ENCODE results near the gene NEK3.
"Not testable (repeated sequence)": the region's sequence is repeated elsewhere in the genome, so short reads cannot be mapped to it uniquely, and the experiment has no call there.

Gene NEK3

DNA sequence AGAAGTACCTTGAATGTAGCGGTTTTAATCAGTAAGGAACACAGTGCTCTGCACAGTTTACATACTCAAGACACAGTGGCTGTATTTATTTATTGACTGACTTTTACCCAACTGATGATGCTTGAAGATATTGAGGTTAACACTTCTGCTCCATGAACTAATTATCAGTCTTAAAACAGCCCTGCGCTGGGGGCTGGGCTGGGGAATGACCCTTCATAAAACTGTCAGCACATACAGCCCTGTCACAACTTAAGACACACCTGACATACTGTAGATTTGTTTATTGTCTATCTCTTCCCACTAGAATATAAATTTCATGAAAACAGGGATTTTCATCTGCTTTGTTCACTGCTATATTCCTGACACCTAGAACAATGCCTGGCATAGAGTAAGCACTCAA, 41.3 kb downstream of the NEK3 start:
- Histone ChIP-seq H3K27ac (ENCODE audit: low read length) (no peak overlapping the region), H3K9ac (ENCODE audit: low read length in 2 of 2) (no peak overlapping the region), H3K4me3 (ENCODE audit: low read length in 2 of 2) (no peak overlapping the region)

DNA sequence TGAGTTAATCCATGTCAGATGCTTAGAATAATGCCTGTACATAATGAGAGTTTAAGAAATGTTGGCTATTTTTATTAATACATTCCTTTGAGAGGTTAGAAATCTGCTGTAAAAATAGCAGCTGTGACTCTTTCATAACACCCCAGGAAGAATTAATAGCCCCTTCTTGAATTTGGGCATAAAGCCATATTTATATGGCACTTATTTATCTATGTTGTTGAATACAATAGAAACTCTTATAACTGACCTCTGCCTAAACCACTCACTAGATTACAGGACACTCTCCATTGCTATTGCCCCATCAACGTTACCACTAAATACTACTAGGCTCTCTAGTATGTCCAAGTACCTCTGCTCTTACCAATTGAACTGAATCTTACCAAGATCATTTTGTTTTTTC, 46.8 kb downstream of the NEK3 start:
- no peaks in the 10 kb centered on the region for H3K36me3 ChIP-seq (ENCODE audit: control insufficient read depth in 2 of 2, insufficient read depth in 2 of 2, low read length in 2 of 2)
- H3K9ac ChIP-seq (ENCODE audit: low read length in 2 of 2): no peak overlapping the region
- H3K27me3 ChIP-seq (ENCODE audit: control insufficient read depth in 1 of 2, insufficient read depth in 2 of 2, low read length in 2 of 2): no peaks in the 10 kb centered on the region
- no peaks in the 10 kb centered on the region for H3K4me1 ChIP-seq (ENCODE audit: control insufficient read depth, insufficient read depth, low read length)
- H3K4me3 ChIP-seq (ENCODE audit: low read length in 2 of 2): no peak overlapping the region
- H3K9me3 ChIP-seq (ENCODE audit: control insufficient read depth in 2 of 2, low read length in 2 of 2): no peaks in the 10 kb centered on the region
- H3K27ac ChIP-seq (ENCODE audit: low read length): no peak overlapping the region

More for the DNA sequence above, 41.3 kb downstream of the NEK3 start:
- no peaks in the 10 kb centered on the region for H3K9me3 ChIP-seq (ENCODE audit: control insufficient read depth in 2 of 2, low read length in 2 of 2)
- no peaks in the 10 kb centered on the region for H3K36me3 ChIP-seq (ENCODE audit: control insufficient read depth in 2 of 2, insufficient read depth in 2 of 2, low read length in 2 of 2)
- H3K27me3 ChIP-seq (ENCODE audit: control insufficient read depth in 1 of 2, insufficient read depth in 2 of 2, low read length in 2 of 2): no peaks in the 10 kb centered on the region
- H3K4me1 ChIP-seq (ENCODE audit: control insufficient read depth, insufficient read depth, low read length): no peaks in the 10 kb centered on the region

DNA sequence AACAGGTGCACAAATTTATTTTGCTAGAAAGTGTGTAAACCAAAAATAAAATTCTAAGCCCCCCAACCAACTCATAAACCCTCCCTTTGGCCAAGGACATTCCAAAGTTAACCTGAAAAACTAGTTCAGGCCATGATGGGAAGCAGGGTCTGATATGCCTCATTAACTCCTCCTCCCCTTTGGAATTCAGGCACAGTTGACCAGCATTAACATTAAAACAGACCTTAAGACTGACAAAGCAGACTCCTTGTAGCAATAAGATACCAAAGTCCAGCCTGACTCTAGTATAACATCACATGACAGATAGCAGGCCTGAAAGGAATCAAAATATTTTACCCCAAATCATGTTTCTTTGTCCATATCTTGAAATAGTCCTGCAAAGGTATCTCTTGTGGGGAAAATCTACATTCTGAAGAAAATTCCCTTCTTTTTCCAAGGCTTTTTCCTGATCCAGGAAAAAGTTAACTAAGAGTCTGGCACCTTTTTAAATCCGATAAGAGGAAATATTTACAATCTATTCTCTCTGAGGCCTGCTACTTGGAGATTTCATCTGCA, 50.2 kb downstream of the NEK3 start:
- Histone ChIP-seq H3K4me1 (ENCODE audit: control insufficient read depth, insufficient read depth, low read length) (no peaks in the 10 kb centered on the region), H3K27me3 (ENCODE audit: control insufficient read depth in 1 of 2, insufficient read depth in 2 of 2, low read length in 2 of 2) (no peaks in the 10 kb centered on the region), H3K27ac (ENCODE audit: low read length) (no peak overlapping the region), H3K4me3 (ENCODE audit: low read length in 2 of 2) (no peak overlapping the region), H3K9me3 (ENCODE audit: control insufficient read depth in 2 of 2, low read length in 2 of 2) (no peaks in the 10 kb centered on the region), H3K9ac (ENCODE audit: low read length in 2 of 2) (no peak overlapping the region), H3K36me3 (ENCODE audit: control insufficient read depth in 2 of 2, insufficient read depth in 2 of 2, low read length in 2 of 2) (no peaks in the 10 kb centered on the region)

DNA sequence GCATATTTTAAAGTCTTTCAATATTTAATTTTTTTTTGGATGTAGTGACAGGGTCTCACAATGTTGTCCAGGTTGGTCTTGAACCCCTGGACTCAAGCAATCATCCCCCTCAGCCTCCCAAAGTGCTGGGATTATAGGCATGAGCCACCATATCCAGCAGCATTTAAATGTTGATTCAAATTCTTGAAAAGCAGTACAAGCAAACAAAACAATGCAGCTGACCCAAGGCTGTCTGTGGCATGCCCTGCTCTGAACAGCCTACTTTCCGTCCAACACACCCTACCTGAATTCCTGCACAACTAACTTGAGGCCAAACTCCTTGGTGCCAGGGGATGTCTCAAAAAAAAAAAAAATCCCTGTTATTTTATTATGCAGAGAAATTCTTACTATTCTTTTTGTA, 53.6 kb downstream of the NEK3 start:
- Histone ChIP-seq H3K4me3 (ENCODE audit: low read length in 2 of 2) (no peak overlapping the region), H3K27ac (ENCODE audit: low read length) (no peak overlapping the region), H3K27me3 (ENCODE audit: control insufficient read depth in 1 of 2, insufficient read depth in 2 of 2, low read length in 2 of 2) (no peaks in the 10 kb centered on the region)

DNA sequence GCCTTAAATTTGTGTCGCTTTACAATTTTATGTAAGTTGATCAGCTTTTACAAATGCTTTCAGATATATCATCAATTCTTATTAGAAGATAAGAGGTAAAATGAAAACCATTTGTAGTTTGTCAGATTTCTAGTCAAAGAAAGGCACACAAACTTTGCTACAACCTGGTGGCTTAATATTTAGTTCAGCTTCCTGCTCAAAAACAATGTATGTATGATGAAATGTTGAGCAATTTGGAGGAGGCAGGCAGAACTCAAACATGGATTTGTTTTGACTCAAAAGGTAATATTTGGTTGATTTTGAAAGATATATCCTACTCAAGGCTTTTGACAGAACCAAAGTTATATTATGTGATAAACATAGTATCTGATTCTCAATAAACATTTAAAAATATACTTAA, 54.8 kb downstream of the NEK3 start:
- H3K27me3 ChIP-seq (ENCODE audit: control insufficient read depth in 1 of 2, insufficient read depth in 2 of 2, low read length in 2 of 2): no peaks in the 10 kb centered on the region
- no peaks in the 10 kb centered on the region for H3K9me3 ChIP-seq (ENCODE audit: control insufficient read depth in 2 of 2, low read length in 2 of 2)
- no peak overlapping the region for H3K27ac ChIP-seq (ENCODE audit: low read length)
- no peak overlapping the region for H3K9ac ChIP-seq (ENCODE audit: low read length in 2 of 2)
- no peaks in the 10 kb centered on the region for H3K4me1 ChIP-seq (ENCODE audit: control insufficient read depth, insufficient read depth, low read length)
- H3K36me3 ChIP-seq (ENCODE audit: control insufficient read depth in 2 of 2, insufficient read depth in 2 of 2, low read length in 2 of 2): no peaks in the 10 kb centered on the region
- no peak overlapping the region for H3K4me3 ChIP-seq (ENCODE audit: low read length in 2 of 2)

More for the DNA sequence above, 53.6 kb downstream of the NEK3 start:
- Histone ChIP-seq H3K4me1 (ENCODE audit: control insufficient read depth, insufficient read depth, low read length) (no peaks in the 10 kb centered on the region), H3K9ac (ENCODE audit: low read length in 2 of 2) (no peak overlapping the region), H3K9me3 (ENCODE audit: control insufficient read depth in 2 of 2, low read length in 2 of 2) (no peaks in the 10 kb centered on the region), H3K36me3 (ENCODE audit: control insufficient read depth in 2 of 2, insufficient read depth in 2 of 2, low read length in 2 of 2) (no peaks in the 10 kb centered on the region)

DNA sequence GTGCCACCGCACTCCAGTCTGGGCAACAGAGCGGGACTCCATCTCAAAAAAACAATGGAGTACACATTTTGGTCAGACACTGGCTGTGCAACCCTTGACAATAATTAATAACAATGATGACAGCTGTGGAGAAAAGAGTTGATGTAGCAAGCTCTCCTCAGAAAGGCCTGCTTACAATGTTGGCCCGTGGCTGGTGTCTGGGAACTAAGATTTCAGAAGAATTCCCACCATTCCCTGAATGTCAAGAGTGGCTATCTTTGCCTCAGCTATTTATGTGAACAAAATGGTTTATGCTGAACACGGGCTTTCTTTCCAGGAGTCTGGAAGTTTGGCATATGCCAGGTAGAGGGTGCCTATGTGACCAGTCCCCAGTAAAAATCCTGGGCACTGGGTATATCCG, 56.0 kb downstream of the NEK3 start:
- no peak overlapping the region for H3K4me3 ChIP-seq (ENCODE audit: low read length in 2 of 2)
- H3K4me1 ChIP-seq (ENCODE audit: control insufficient read depth, insufficient read depth, low read length): no peaks in the 10 kb centered on the region
- H3K36me3 ChIP-seq (ENCODE audit: control insufficient read depth in 2 of 2, insufficient read depth in 2 of 2, low read length in 2 of 2): no peaks in the 10 kb centered on the region
- no peaks in the 10 kb centered on the region for H3K9me3 ChIP-seq (ENCODE audit: control insufficient read depth in 2 of 2, low read length in 2 of 2)
- no peak overlapping the region for H3K9ac ChIP-seq (ENCODE audit: low read length in 2 of 2)
- no peak overlapping the region for H3K27ac ChIP-seq (ENCODE audit: low read length)
- H3K27me3 ChIP-seq (ENCODE audit: control insufficient read depth in 1 of 2, insufficient read depth in 2 of 2, low read length in 2 of 2): no peaks in the 10 kb centered on the region

DNA sequence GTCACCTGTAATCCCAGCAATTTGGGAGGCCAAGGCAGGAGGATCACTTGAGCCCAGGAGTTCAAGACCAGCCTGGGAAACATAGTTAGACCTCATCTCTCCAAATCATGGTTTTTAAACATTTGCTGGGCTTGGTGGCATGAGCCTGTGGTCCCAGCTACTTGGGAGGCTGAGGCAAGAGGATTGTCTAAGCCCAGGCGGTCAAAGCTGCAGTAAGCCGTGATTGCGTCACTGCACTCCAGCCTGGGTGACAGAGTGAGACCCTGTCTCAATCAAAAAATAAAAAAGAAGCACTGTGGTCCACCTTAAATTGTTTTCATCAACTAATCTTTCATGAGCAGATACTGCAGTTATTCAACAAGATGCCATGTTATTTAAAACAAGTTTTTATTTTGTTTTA, 57.0 kb downstream of the NEK3 start:
- not testable (repeated sequence) for H3K4me1 ChIP-seq (ENCODE audit: control insufficient read depth, insufficient read depth, low read length); H3K4me3 ChIP-seq (ENCODE audit: low read length in 2 of 2); H3K27ac ChIP-seq (ENCODE audit: low read length); H3K36me3 ChIP-seq (ENCODE audit: control insufficient read depth in 2 of 2, insufficient read depth in 2 of 2, low read length in 2 of 2); H3K9ac ChIP-seq (ENCODE audit: low read length in 2 of 2); H3K9me3 ChIP-seq (ENCODE audit: control insufficient read depth in 2 of 2, low read length in 2 of 2); H3K27me3 ChIP-seq (ENCODE audit: control insufficient read depth in 1 of 2, insufficient read depth in 2 of 2, low read length in 2 of 2)

DNA sequence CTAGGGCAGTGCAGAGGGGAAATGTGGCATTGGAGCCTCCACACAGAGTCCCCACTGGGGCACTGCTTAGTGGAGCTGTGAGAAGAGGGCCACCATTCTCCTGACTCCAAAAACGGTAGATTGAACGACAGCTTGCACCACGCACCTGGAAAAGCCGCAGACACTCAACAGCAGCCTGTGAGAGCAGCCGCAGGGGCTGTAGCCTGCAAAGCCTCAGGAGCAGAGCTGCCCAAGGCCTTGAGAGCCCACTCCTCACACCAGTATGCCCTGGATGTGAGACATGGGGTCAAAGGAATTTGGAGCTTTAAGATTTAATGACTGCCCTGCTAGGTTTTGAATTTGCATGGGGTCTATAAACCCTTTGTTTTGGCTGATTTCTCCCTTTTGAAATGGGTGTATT, 62.2 kb downstream of the NEK3 start:
- Histone ChIP-seq H3K4me1 (ENCODE audit: control insufficient read depth, insufficient read depth, low read length) (no peaks in the 10 kb centered on the region), H3K9ac (ENCODE audit: low read length in 2 of 2) (no peak overlapping the region), H3K36me3 (ENCODE audit: control insufficient read depth in 2 of 2, insufficient read depth in 2 of 2, low read length in 2 of 2) (no peaks in the 10 kb centered on the region), H3K9me3 (ENCODE audit: control insufficient read depth in 2 of 2, low read length in 2 of 2) (no peaks in the 10 kb centered on the region), H3K27ac (ENCODE audit: low read length) (no peak overlapping the region), H3K27me3 (ENCODE audit: control insufficient read depth in 1 of 2, insufficient read depth in 2 of 2, low read length in 2 of 2) (no peaks in the 10 kb centered on the region), H3K4me3 (ENCODE audit: low read length in 2 of 2) (no peak overlapping the region)

DNA sequence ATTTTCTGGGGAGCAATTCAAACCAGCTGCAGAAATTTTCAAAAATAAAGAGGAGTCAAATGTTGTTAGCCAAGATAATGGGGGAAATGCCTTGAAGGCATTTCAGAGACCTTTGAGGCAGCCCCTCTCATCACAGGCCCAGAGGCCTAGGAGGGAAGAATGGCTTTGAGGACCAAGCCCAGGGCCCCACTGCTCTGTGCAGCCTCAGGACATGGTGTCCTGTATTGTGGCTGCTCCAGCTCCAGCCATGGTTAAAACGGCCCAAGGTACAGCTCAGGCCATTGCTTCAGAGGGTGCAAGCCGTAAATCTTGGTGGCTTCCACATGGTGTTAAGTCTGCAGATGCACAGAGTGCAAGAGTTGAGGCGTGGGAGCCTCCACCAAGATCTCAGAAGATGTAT, 62.6 kb downstream of the NEK3 start:
- no peaks in the 10 kb centered on the region for H3K4me1 ChIP-seq (ENCODE audit: control insufficient read depth, insufficient read depth, low read length)
- no peak overlapping the region for H3K27ac ChIP-seq (ENCODE audit: low read length)
- H3K9me3 ChIP-seq (ENCODE audit: control insufficient read depth in 2 of 2, low read length in 2 of 2): no peaks in the 10 kb centered on the region
- H3K9ac ChIP-seq (ENCODE audit: low read length in 2 of 2): no peak overlapping the region
- H3K4me3 ChIP-seq (ENCODE audit: low read length in 2 of 2): no peak overlapping the region
- H3K27me3 ChIP-seq (ENCODE audit: control insufficient read depth in 1 of 2, insufficient read depth in 2 of 2, low read length in 2 of 2): no peaks in the 10 kb centered on the region
- no peaks in the 10 kb centered on the region for H3K36me3 ChIP-seq (ENCODE audit: control insufficient read depth in 2 of 2, insufficient read depth in 2 of 2, low read length in 2 of 2)

DNA sequence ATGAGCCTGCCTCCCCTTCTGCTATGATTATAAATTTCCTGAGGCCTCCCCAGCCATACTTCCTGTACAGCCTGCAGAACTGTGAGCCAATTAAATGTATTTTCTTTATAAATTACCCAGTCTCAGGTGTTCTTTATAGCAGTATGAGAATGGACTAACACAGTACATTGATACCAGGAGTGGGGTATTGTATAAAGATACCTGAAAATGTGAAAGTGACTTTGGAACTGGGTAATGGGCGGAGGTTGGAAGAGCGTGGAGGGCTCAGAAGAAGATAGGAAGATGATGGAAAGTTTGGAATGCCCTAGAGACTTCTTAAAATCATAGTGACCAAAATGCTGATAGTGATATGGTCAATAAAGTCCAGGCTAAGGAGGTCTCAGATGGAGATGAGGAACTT, 63.3 kb downstream of the NEK3 start:
- Histone ChIP-seq H3K36me3 (ENCODE audit: control insufficient read depth in 2 of 2, insufficient read depth in 2 of 2, low read length in 2 of 2) (no peaks in the 10 kb centered on the region), H3K9ac (ENCODE audit: low read length in 2 of 2) (no peak overlapping the region), H3K4me3 (ENCODE audit: low read length in 2 of 2) (no peak overlapping the region), H3K27ac (ENCODE audit: low read length) (no peak overlapping the region), H3K4me1 (ENCODE audit: control insufficient read depth, insufficient read depth, low read length) (no peaks in the 10 kb centered on the region), H3K9me3 (ENCODE audit: control insufficient read depth in 2 of 2, low read length in 2 of 2) (no peaks in the 10 kb centered on the region), H3K27me3 (ENCODE audit: control insufficient read depth in 1 of 2, insufficient read depth in 2 of 2, low read length in 2 of 2) (no peaks in the 10 kb centered on the region)

DNA sequence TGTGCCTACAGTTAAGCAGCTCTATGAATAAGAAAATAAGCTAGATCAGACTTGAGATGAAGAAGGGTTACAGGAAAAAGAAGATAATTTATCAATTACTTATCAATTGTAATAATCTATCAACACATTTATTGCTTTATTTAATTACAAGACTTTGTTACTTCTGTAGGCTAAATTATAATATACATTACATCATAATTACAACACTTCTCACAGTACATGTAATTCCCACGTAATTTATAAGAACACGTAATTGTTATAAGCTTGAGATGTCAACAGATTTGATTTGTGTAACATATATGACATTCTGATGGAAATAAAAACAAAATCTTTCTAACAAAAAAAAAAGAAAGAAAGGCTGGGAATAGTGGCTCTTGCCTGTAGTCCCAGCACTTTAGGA, 67.3 kb downstream of the NEK3 start:
- Histone ChIP-seq H3K4me3 (ENCODE audit: low read length in 2 of 2) (no peak overlapping the region), H3K9me3 (ENCODE audit: control insufficient read depth in 2 of 2, low read length in 2 of 2) (no peaks in the 10 kb centered on the region), H3K9ac (ENCODE audit: low read length in 2 of 2) (no peak overlapping the region), H3K27ac (ENCODE audit: low read length) (no peak overlapping the region), H3K36me3 (ENCODE audit: control insufficient read depth in 2 of 2, insufficient read depth in 2 of 2, low read length in 2 of 2) (no peaks in the 10 kb centered on the region), H3K27me3 (ENCODE audit: control insufficient read depth in 1 of 2, insufficient read depth in 2 of 2, low read length in 2 of 2) (no peaks in the 10 kb centered on the region), H3K4me1 (ENCODE audit: control insufficient read depth, insufficient read depth, low read length) (no peaks in the 10 kb centered on the region)
